ENCODE measurements around the gene BCCIP.

GRCh38 chr10:125845617-125846016 lies 22.3 kb downstream of the BCCIP start:
- no peak for TF ChIP-seq CTCF (IDR thresholded peaks at IDR 0.05)
- no peak for TF ChIP-seq POLR2AphosphoS5 (IDR thresholded peaks at IDR 0.05)
- no peak for TF ChIP-seq POLR2A (IDR thresholded peaks at IDR 0.05; ENCODE audit: low read depth)
- no peak for TF ChIP-seq EP300 (IDR thresholded peaks at IDR 0.05)

Measured in esophagus muscularis mucosa (tissue), 4 donors.